GM12878 (cell line): ENCODE results near the gene MCOLN1. TPM values are rescaled to one million over a fixed set of nuclear protein-coding genes. Genes with fewer than 3 reads are reported as not detected.

ENCODE experiments used
- ATAC-seq: fragments of 200-7000 bp; cut with Tn5 transposase; 3 replicates; pipeline ENCODE4 v1.9.1; 2020; ENCODE audit warnings: mild to moderate bottlenecking, moderate library complexity
- BruUV-seq: library from RNA; stranded (reverse); fragments of 400-500 nt; replicated peaks from 2 replicates; lab custom pipeline; 2021; lab: Mats Ljungman, UMichigan
- CTCF ChIA-PET: fragments of 300-600 bp; sonication (Branson Sonifier 250); formaldehyde crosslinking; extraction: SDS; loops from one replicate; lab custom pipeline; 2021; ENCODE audit warnings: inconsistent platforms; lab: Yijun Ruan, JAX
- POLR2A ChIA-PET: fragments of 350-600 bp; formaldehyde crosslinking; extraction: SDS; loops from one replicate; lab custom pipeline; 2021; ENCODE audit warnings: inconsistent platforms; lab: Charles Lee
- RAD21 ChIA-PET: fragments of 300-600 bp; sonication (Branson Sonifier 250); formaldehyde crosslinking; loops from one replicate; lab custom pipeline; 2023; ENCODE audit warnings: antibody characterized with exemption; ENCODE audit not compliant: unreplicated experiment; lab: Charles Lee
- SMC1A ChIA-PET: fragments of 300-600 bp; sonication (Branson Sonifier 250); formaldehyde crosslinking; loops from one replicate; lab custom pipeline; 2023; ENCODE audit not compliant: unreplicated experiment, uncharacterized antibody; lab: Charles Lee
- DNase-seq: peaks from one replicate; pipeline ENCODE4 v3.0.0-alpha.2; 2011; ENCODE audit warnings: low read depth, low spot score
- FAIRE-seq: peaks from 3 replicates; lab custom pipeline; 2011; peaks lifted over from hg19 to GRCh38; lab: Jason Lieb, UNC
- H2AFZ ChIP-seq: 2 replicates; pipeline ENCODE4 v1.6.0; 2011; ENCODE audit warnings: low read depth, low read length, control low read depth; ENCODE audit not compliant: control insufficient read depth
- H3K27ac ChIP-seq: 2 replicates; pipeline ENCODE4 v1.5.1; 2011; ENCODE audit warnings: control low read depth; ENCODE audit not compliant: control insufficient read depth, insufficient read depth
- H3K27me3 ChIP-seq, 2 experiments: replicated peaks in 1 of 2; 2 replicates each; pipeline versions ENCODE4 v1.6.0 to v1.6.1; 2011; ENCODE audit warnings: low read length in 1 of 2; ENCODE audit not compliant: control insufficient read depth in 2 of 2, insufficient read depth in 2 of 2
- H3K36me3 ChIP-seq, 2 experiments: 2 replicates each; pipeline ENCODE4 v1.5.1; 2011; ENCODE audit warnings: low read length in 1 of 2; ENCODE audit not compliant: control insufficient read depth in 2 of 2, insufficient read depth in 2 of 2
- H3K4me1 ChIP-seq: 2 replicates; pipeline ENCODE4 v1.6.1; 2011; ENCODE audit warnings: mild to moderate bottlenecking, low read length, moderate library complexity, mixed read lengths; ENCODE audit not compliant: control insufficient read depth, insufficient read depth
- H3K4me2 ChIP-seq: 2 replicates; pipeline ENCODE4 v1.6.0; 2011; ENCODE audit warnings: control low read depth; ENCODE audit not compliant: control insufficient read depth, insufficient read depth
- H3K4me3 ChIP-seq: fragments of 200-600 bp; sonication (generic); 2 replicates; pipeline ENCODE4 v1.5.1; 2016
- H3K79me2 ChIP-seq: 2 replicates; pipeline ENCODE4 v1.6.0; 2011; ENCODE audit warnings: low read length; ENCODE audit not compliant: control insufficient read depth, insufficient read depth
- H3K9ac ChIP-seq: 2 replicates; pipeline ENCODE4 v1.8.0; 2011; ENCODE audit warnings: low read length, control low read depth, mixed read lengths; ENCODE audit not compliant: control insufficient read depth, insufficient read depth
- H3K9me3 ChIP-seq: replicated peaks from 3 replicates; pipeline ENCODE4 v1.5.1; 2011; ENCODE audit warnings: mild to moderate bottlenecking, low read length; ENCODE audit not compliant: control insufficient read depth, insufficient read depth
- H4K20me1 ChIP-seq: 2 replicates; pipeline ENCODE4 v1.6.0; 2011; ENCODE audit not compliant: control insufficient read depth, insufficient read depth
- CEBPB ChIP-seq, 2 experiments: fragments of 150-350 bp in 1 of 2; IDR thresholded peaks; 2 replicates each; pipeline ENCODE4 v1.6.1; 2012 to 2014; ENCODE audit warnings: low read depth in 2 of 2, low read length in 2 of 2, borderline replicate concordance in 1 of 2, inconsistent platforms in 1 of 2
- HDGF ChIP-seq: fragments of 450-650 bp; IDR thresholded peaks from 2 replicates; pipeline ENCODE4 v1.6.1; 2016; ENCODE audit warnings: antibody characterized with exemption
- MEF2A ChIP-seq: IDR thresholded peaks from 2 replicates; pipeline ENCODE4 v1.6.1; 2011; ENCODE audit warnings: low read depth, mild to moderate bottlenecking, low read length, moderate library complexity; ENCODE audit not compliant: insufficient read depth
- MTA2 ChIP-seq: fragments of 450-650 bp; IDR thresholded peaks from 2 replicates; pipeline ENCODE4 v1.6.1; 2016; ENCODE audit warnings: low read depth, mild to moderate bottlenecking, moderate library complexity
- NR2F1 ChIP-seq: fragments of 450-650 bp; conservative IDR thresholded peaks from 2 replicates; pipeline ENCODE4 v1.6.1; 2017; ENCODE audit warnings: mild to moderate bottlenecking
- RBBP5 ChIP-seq: fragments of 200-600 bp; sonication (generic); conservative IDR thresholded peaks from 2 replicates; pipeline ENCODE4 v1.6.1; 2016
- REST ChIP-seq: IDR thresholded peaks from 2 replicates; pipeline ENCODE4 v1.6.1; 2012; ENCODE audit warnings: mild to moderate bottlenecking, low read depth, low read length
- SUPT20H ChIP-seq: IDR thresholded peaks from 2 replicates; pipeline ENCODE4 v1.6.1; 2011; ENCODE audit warnings: low read depth, mild to moderate bottlenecking, low read length, moderate library complexity, borderline replicate concordance; ENCODE audit not compliant: control insufficient read depth
- TARDBP ChIP-seq: IDR thresholded peaks from 2 replicates; pipeline ENCODE4 v1.6.1; 2016; ENCODE audit warnings: borderline replicate concordance
- WRNIP1 ChIP-seq: IDR thresholded peaks from 2 replicates; pipeline ENCODE4 v1.6.1; 2011; ENCODE audit warnings: low read depth, low read length, improper control_type of control experiment, borderline replicate concordance
- ZBTB40 ChIP-seq: fragments of 450-650 bp; IDR thresholded peaks from 2 replicates; pipeline ENCODE4 v1.6.1; 2016; ENCODE audit warnings: mild to moderate bottlenecking, moderate library complexity, borderline replicate concordance
- ZNF217 ChIP-seq: fragments of 450-650 bp; IDR thresholded peaks from 2 replicates; pipeline ENCODE4 v1.6.1; 2017; ENCODE audit warnings: antibody characterized with exemption, mild to moderate bottlenecking
- ZNF384 ChIP-seq: IDR thresholded peaks from 2 replicates; pipeline ENCODE4 v1.6.1; 2012; ENCODE audit warnings: low read depth, mild to moderate bottlenecking, low read length, improper control_type of control experiment, borderline replicate concordance
- WGBS: methylation state at CpG from one replicate; pipeline ENCODE4 v1.1.6; 2016; ENCODE audit warnings: low lambda C conversion rate; ENCODE audit not compliant: insufficient replicate concordance, insufficient coverage; ENCODE audit errors: missing lambda C conversion rate; 5-methylcytosine and 5-hydroxymethylcytosine counted together
- in situ Hi-C: fragments of 300-500 bp; cut with MboI; formaldehyde crosslinking; loops from 9 replicates; pipeline ENCODE4 v1.14.3; 2018; ENCODE audit warnings: mixed read lengths
- intact Hi-C: fragments of 100-400 bp; cut with micrococcal nuclease; formaldehyde crosslinking; loops from one replicate; pipeline ENCODE4 v1.14.2; 2022; ENCODE audit not compliant: unreplicated experiment
- polyA plus RNA-seq, 11 experiments: library from polyadenylated mRNA; depleted of rRNA in 4 of 11; unstranded in 6 of 11; stranded (reverse) in 5 of 11; fragments of >200 nt; fragmentation: Nextera tagmentation in 4 of 11; fragmentation: Illumina TruSeq in 1 of 11; extraction: Ambion mirVana in 4 of 11; extraction: Trizol in 1 of 11; gene quantifications; 1 replicate in 1 of 11; 2 replicates in 10 of 11; pipeline versions ENCODE4 v1.2.1 to v1.2.3, GENCODE V29; 2011 to 2016; ENCODE audit warnings: inconsistent platforms in 2 of 11, missing spikeins in 2 of 11, low read depth in 1 of 11
- total RNA-seq, 4 experiments: library from RNA; depleted of rRNA in 3 of 4; stranded (reverse); fragments of >200 nt in 3 of 4; fragmentation: Illumina TruSeq in 1 of 4; extraction: Trizol in 1 of 4; gene quantifications; 2 replicates each; pipeline versions ENCODE4 v1.2.1 to v1.2.3, GENCODE V29; 2013 to 2021

MCOLN1 gene
- total and polyA plus RNA-seq, 10 of the 15 experiments (the other 5 are each of a cell fraction or from before 2014, with no cell fraction given) = 0.42 to 15.6 (median 4.9) TPM

GRCh38 chr19:7535047-7535997, 12.9 kb downstream of the MCOLN1 start, which contains the start of gene PNPLA6:
TSS of gene PNPLA6 (plus strand) at chr19:7535717. CDS start at chr19:7535789, 72 bp downstream.
- Histone ChIP-seq H3K4me3 (peak within 1 kb of the TSS; percentile 93), H3K4me2 (peak within 1 kb of the TSS; percentile 89), H4K20me1 (no peaks in the 10 kb centered on the region), H3K4me1 (peaks cover 4% of the 10 kb centered on the region), H3K36me3 (peaks cover 0 to 2% of the 10 kb centered on the region in 2 experiments; a peak in 3 of 4 replicates), H3K9me3 (no peaks in the 10 kb centered on the region), H3K27me3 (no peaks in the 10 kb centered on the region), H3K27ac (peak within 1 kb of the TSS; percentile 45), H2AFZ (peak within 1 kb of the TSS; percentile 90), H3K9ac (peak within 1 kb of the TSS; percentile 78), H3K79me2 (peaks cover 10% of the 10 kb centered on the region)
- intact Hi-C loops (no loop called here), in situ Hi-C loops (no loop called here)
- peak; percentile 96 for FAIRE-seq
- no TSS peak for BruUV-seq
- DNase-seq = peak; percentile 67
- CTCF ChIA-PET = interaction anchor here (0.7 to 1.1 kb wide), 3 partner anchors 13 to 168 kb away, joined by 3 to 8 read pairs (median 5); partner anchors contain the start of gene MCOLN1
- ATAC-seq = peak; percentile 86
- POLR2A ChIA-PET = interaction anchor here (1.0 to 5.1 kb wide), 3 partner anchors 11 to 94 kb away, joined by 3 to 28 read pairs (median 3); partner anchors contain the start of genes MCOLN1, PET100 and XAB2
- RAD21 ChIA-PET = interaction anchor here (1.0 to 1.7 kb wide), 4 partner anchors 13 to 159 kb away, joined by 3 to 6 read pairs (median 4); partner anchors contain the start of gene MCOLN1
- WGBS = 1% methylated on average over 74 of the region's 76 CpGs
- SMC1A ChIA-PET = interaction anchor here (0.9 to 1.7 kb wide), 4 partner anchors 13 to 148 kb away, joined by 3 to 10 read pairs (median 4); partner anchors contain the start of gene MCOLN1
- TF ChIP-seq CEBPB (IDR thresholded peaks at IDR 0.05; ENCODE audit: borderline replicate concordance in 1 of 2, low read depth in 2 of 2, low read length in 2 of 2) (no peak), ZBTB40 (peak; percentile 64; the same call in 1 of the 2 replicates), TARDBP (peak; percentile 87), ZNF217 (peak; percentile 88), NR2F1 (peak; percentile 86), ZNF384 (no peak), WRNIP1 (no peak), MTA2 (no peak), REST (no peak), RBBP5 (no peak), SUPT20H (no peak), MEF2A (no peak), HDGF (peak; percentile 73; the same call in 1 of the 2 replicates)
